Erythroblast (primary cell): ENCODE results near the gene OSBPL5.

ENCODE experiments used
- DNase-seq, 2 experiments: peaks; one replicate each; lab custom pipeline; 2025; lab: John Stamatoyannopoulos, UW
- GATA1 ChIP-seq: IDR thresholded peaks from 2 replicates; pipeline ENCODE4 v1.6.1; 2011; ENCODE audit warnings: low read depth, mild to moderate bottlenecking, control low read depth, low read length, moderate library complexity
- POLR2A ChIP-seq: IDR thresholded peaks from 2 replicates; pipeline ENCODE4 v1.6.1; 2011; ENCODE audit warnings: mild to moderate bottlenecking, low read length

Gene OSBPL5

GRCh38 chr11:3047637-3048036 lies 117.5 kb downstream of the OSBPL5 start:
- TF ChIP-seq POLR2A (no peak), GATA1 (no peak)
- no peak for DNase-seq

GRCh38 chr11:3046641-3047040 lies 118.5 kb downstream of the OSBPL5 start:
- DNase-seq, result no peak

GRCh38 chr11:3046190-3046589 lies 118.9 kb downstream of the OSBPL5 start:
- DNase-seq, result no peak
- no peak for TF ChIP-seq POLR2A
- no peak for TF ChIP-seq GATA1

More at GRCh38 chr11:3046641-3047040, 118.5 kb downstream of the OSBPL5 start:
- TF ChIP-seq POLR2A (no peak), GATA1 (no peak)

GRCh38 chr11:3044915-3045314 lies 120.2 kb downstream of the OSBPL5 start:
- no peak for TF ChIP-seq POLR2A
- TF ChIP-seq GATA1, result no peak
- no peak for DNase-seq

GRCh38 chr11:3044004-3044403 lies 121.1 kb downstream of the OSBPL5 start:
- no peak for TF ChIP-seq GATA1
- TF ChIP-seq POLR2A, result no peak
- no peak for DNase-seq

- no peak for TF ChIP-seq GATA1
- no peak for TF ChIP-seq POLR2A
Observed at GRCh38 chr11:3043315-3043871, 121.7 kb downstream of the OSBPL5 start.

GRCh38 chr11:3042496-3043314 lies 122.4 kb downstream of the OSBPL5 start:
- no peak for TF ChIP-seq GATA1
- TF ChIP-seq POLR2A, result no peak
- DNase-seq, result no peak

More at GRCh38 chr11:3043315-3043871, 121.7 kb downstream of the OSBPL5 start:
- no peak for DNase-seq

GRCh38 chr11:3041699-3042441 lies 123.2 kb downstream of the OSBPL5 start:
- TF ChIP-seq GATA1, result no peak
- no peak for TF ChIP-seq POLR2A
- no peak for DNase-seq

- no peak for DNase-seq
- TF ChIP-seq POLR2A (no peak), GATA1 (no peak)
Observed at GRCh38 chr11:3040881-3041280, 124.2 kb downstream of the OSBPL5 start.

- no peak for DNase-seq
Observed at GRCh38 chr11:3037945-3038271, 127.2 kb downstream of the OSBPL5 start.

More at GRCh38 chr11:3037945-3038271, 127.2 kb downstream of the OSBPL5 start:
- TF ChIP-seq POLR2A (no peak), GATA1 (no peak)
